A549 (cell line): ENCODE measurements around the gene AIF1L.

Source experiments
- CEBPB ChIP-seq, 2 experiments: fragments of >200 bp in 1 of 2; sonication (Bioruptor Twin) in 1 of 2; formaldehyde crosslinking in 1 of 2; IDR thresholded peaks; 2 replicates each; pipeline ENCODE4 v1.6.1; 2012 to 2016
- CTCF ChIP-seq: fragments of >200 bp; sonication (Bioruptor Twin); formaldehyde crosslinking; IDR thresholded peaks from 3 replicates; pipeline ENCODE4 v1.5.1; 2016
- ELK1 ChIP-seq: fragments of 150-350 bp; IDR thresholded peaks from 2 replicates; pipeline ENCODE4 v1.6.1; 2014; ENCODE audit warnings: low read depth, mild to moderate bottlenecking, low read length
- HDAC2 ChIP-seq: fragments of 200-600 bp; sonication (generic); IDR thresholded peaks from 2 replicates; pipeline ENCODE4 v1.6.1; 2016
- HMGXB4 ChIP-seq: fragments of 250-450 bp; sonication (Bioruptor Pico); IDR thresholded peaks from 2 replicates; pipeline ENCODE4 v1.5.0; 2021; ENCODE audit warnings: mild to moderate bottlenecking, moderate library complexity, borderline replicate concordance
- JUN ChIP-seq, 2 experiments: fragments of >200 bp; sonication (Bioruptor Twin); formaldehyde crosslinking; IDR thresholded peaks; 2 replicates in 1 of 2; 3 replicates in 1 of 2; pipeline ENCODE4 v1.6.1; 2016 to 2017
- KDM1A ChIP-seq: fragments of 200-600 bp; sonication (generic); IDR thresholded peaks from 2 replicates; pipeline ENCODE4 v1.6.1; 2016; ENCODE audit warnings: low read depth, mild to moderate bottlenecking
- MYC ChIP-seq: IDR thresholded peaks from 2 replicates; pipeline ENCODE4 v1.6.1; 2012; ENCODE audit warnings: mild to moderate bottlenecking, inconsistent platforms, low read length, improper control_type of control experiment, borderline replicate concordance
- NPAS2 ChIP-seq: fragments of 250-450 bp; sonication (Bioruptor Pico); IDR thresholded peaks from 2 replicates; pipeline ENCODE4 v1.8.0; 2022; ENCODE audit warnings: mild to moderate bottlenecking, moderate library complexity, borderline replicate concordance
- POLR2A ChIP-seq: IDR thresholded peaks from 2 replicates; pipeline ENCODE4 v1.6.1; 2012; ENCODE audit warnings: mild to moderate bottlenecking, low read length
- RAD21 ChIP-seq, 2 experiments: fragments of >200 bp in 1 of 2; sonication (Bioruptor Twin) in 1 of 2; formaldehyde crosslinking in 1 of 2; IDR thresholded peaks in 1 of 2; conservative IDR thresholded peaks in 1 of 2; 2 replicates in 1 of 2; 3 replicates in 1 of 2; pipeline ENCODE4 v1.6.1; 2012 to 2018; ENCODE audit warnings: inconsistent platforms in 1 of 2
- RCOR1 ChIP-seq: fragments of 150-350 bp; IDR thresholded peaks from 2 replicates; pipeline ENCODE4 v1.6.1; 2014; ENCODE audit warnings: antibody characterized with exemption, low read length, low read depth
- REST ChIP-seq: fragments of 200-600 bp; sonication (generic); IDR thresholded peaks from 2 replicates; pipeline ENCODE4 v1.6.1; 2016; ENCODE audit warnings: antibody characterized with exemption, mild to moderate bottlenecking, moderate library complexity
- SREBF2 ChIP-seq: fragments of 450-650 bp; IDR thresholded peaks from 2 replicates; pipeline ENCODE4 v1.6.1; 2014; ENCODE audit warnings: mild to moderate bottlenecking, moderate library complexity

GRCh38 chr9:131125038-131125287 lies 28.6 kb downstream of the AIF1L start:
- TF ChIP-seq KDM1A (no peak), CTCF (no peak), RCOR1 (no peak), JUN (IDR thresholded peaks at IDR 0.05) (no peak), NPAS2 (CRISPR knock-in tag) (no peak), REST (no peak), ELK1 (no peak), MYC (no peak), HDAC2 (no peak), POLR2A (no peak), RAD21 (conservative IDR thresholded peaks at IDR 0.05 in 1 of 2, IDR thresholded peaks at IDR 0.05 in 1 of 2) (no peak), SREBF2 (no peak), HMGXB4 (CRISPR knock-in tag) (no peak), CEBPB (IDR thresholded peaks at IDR 0.05) (no peak)
